T follicular helper cell (primary cell): Measurements from ENCODE around the gene STRN.
"Not testable (repeated sequence)": the region's sequence is repeated elsewhere in the genome, so short reads cannot be mapped to it uniquely, and the experiment has no call there.

Experiments used
- DNase-seq: peaks from one replicate; pipeline ENCODE4 v3.0.0-alpha.2; 2020; ENCODE audit warnings: low read depth

STRN gene

GRCh38 chr2:36839976-36840617 is 126.2 kb downstream of the STRN start:
- no peak for DNase-seq

GRCh38 chr2:36834731-36835524 is 131.4 kb downstream of the STRN start:
- no peak for DNase-seq

- DNase-seq: no peak
Observed at GRCh38 chr2:36834203-36834602, 132.1 kb downstream of the STRN start.

DNA sequence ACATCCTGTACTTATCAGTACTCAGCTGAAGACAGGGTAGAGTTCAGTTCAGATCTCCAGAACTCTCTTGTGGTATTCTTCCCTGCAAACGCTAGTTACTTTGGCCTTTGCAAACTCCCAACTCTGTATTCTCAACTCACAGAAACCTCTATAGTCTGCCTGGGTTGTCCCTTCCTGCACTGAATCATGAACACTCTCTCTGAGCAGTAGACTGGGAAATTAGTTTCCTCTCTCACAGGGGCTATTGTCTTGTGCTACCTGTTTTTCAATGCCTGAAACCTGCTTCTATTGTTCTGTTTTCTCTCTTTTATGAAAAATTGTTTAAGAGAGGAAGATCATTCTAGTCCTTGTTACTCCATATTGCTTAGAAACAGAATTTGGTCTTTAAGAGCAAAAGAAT is 135.2 kb downstream of the STRN start:
- no peak for DNase-seq

- DNase-seq: not testable (repeated sequence)
Observed at GRCh38 chr2:36824683-36825082, 141.7 kb downstream of the STRN start.

DNA sequence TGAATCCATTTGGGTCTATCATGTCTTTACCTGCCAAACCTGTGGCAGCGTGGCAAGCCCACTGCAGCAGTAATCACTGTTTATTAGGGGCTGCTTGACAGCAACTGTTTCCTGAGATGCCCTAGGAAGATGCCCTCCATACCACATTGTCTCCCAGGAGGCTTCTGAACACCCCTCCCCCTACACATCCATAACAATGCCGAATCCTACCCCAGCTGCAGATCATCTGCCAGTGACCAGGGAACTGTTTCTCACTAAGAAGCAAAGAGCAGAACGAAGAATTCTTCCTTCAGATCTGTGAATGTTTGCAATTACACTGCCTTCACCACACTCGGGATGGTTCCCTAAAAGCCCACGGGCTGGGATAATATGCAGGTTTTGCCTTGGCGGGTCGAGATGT is 142.1 kb downstream of the STRN start:
- DNase-seq: no peak

DNA sequence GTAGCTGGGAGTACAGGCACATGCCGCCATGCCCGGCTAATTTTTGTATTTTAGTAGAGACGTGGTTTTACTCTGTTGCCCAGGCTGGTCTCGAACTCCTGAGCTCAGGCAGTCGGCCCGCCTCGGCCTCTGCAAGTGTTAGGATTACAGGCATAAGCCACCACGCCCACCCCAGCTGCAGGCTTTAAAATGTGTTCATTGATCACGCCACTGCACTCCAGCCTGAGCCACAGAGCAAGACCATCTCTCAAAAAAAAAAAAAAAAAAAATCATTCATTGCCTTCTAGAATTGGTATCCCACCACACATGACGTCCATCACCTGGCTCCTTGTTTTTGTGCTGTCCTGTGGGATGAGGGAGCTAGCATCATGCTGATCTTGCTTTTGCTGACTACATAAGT is 142.5 kb downstream of the STRN start:
- DNase-seq: no peak

DNA sequence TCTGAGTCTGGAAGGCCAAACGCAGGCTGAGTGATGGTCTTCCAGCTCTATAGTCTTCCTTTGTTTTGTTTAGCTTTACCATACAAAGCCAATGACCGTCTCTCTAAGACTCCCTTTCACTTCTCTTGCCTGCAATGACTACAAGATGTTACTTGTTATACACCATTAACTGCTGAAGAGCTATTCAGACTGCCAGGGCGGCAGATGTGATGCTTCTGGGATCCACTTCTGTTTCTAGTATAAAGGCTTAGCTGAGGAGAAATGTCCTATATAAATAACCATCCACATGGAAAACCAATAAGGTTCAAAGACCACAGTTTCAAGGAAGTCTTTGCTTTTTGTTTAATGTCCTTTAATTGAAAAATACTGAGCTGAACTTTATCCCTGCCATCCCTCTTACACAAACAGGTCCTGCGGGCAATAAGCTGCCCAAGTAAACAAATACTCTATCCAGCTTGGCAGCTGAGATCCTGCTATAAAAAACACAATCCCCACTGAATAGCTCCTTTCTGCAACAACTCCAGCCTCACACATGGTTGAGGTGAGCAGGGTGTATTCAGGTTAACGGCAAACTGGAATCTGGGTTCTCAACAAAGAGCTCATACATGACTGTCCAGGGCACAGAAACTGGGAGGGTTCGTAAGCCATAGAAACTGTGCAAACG is 145.3 kb downstream of the STRN start:
- no peak for DNase-seq

GRCh38 chr2:36819095-36819711 is 147.1 kb downstream of the STRN start:
- DNase-seq: no peak

DNA sequence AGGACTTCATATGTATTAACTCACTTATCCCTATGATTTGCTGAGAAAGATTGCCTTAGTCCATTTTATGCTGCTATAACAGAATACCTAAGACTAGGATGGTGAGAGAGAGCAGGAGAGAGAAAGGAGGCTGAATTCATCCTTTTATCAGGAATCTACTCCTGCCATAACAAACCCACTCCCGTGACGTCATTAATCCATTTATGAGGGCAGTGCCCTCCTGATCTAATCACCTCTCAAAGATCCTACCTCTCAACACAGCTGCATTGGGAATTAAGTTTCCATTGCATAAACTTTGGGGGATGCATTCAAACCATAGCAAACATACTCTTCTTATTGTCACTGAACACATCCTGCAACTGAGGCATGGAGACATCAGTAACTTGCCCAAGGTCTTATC is 147.8 kb downstream of the STRN start:
- DNase-seq: no peak

- DNase-seq: no peak
Observed at GRCh38 chr2:36812196-36812595, 154.1 kb downstream of the STRN start.

GRCh38 chr2:36811071-36811470 is 155.3 kb downstream of the STRN start:
- no peak for DNase-seq

DNA sequence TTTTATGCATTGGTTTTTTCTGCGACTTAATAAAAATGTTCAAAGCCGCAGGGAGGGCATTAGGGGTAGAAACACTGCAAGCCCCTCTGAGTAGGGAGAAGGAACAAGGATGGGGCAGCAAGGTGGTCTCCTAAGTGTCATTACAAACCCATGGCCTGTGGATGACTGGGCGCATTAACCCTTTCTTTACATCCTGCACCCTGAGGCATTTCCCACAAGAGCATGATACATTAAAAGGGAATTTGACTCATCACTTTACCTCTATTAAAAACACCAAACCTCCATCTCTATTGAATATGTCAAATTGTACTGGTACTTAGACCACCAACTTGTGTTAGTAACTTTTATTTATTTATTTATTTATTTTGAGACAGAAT is 157.3 kb downstream of the STRN start:
- no peak for DNase-seq

GRCh38 chr2:36808386-36809068 is 157.8 kb downstream of the STRN start:
- DNase-seq: no peak

GRCh38 chr2:36807223-36807886 is 159.0 kb downstream of the STRN start:
- DNase-seq: no peak

DNA sequence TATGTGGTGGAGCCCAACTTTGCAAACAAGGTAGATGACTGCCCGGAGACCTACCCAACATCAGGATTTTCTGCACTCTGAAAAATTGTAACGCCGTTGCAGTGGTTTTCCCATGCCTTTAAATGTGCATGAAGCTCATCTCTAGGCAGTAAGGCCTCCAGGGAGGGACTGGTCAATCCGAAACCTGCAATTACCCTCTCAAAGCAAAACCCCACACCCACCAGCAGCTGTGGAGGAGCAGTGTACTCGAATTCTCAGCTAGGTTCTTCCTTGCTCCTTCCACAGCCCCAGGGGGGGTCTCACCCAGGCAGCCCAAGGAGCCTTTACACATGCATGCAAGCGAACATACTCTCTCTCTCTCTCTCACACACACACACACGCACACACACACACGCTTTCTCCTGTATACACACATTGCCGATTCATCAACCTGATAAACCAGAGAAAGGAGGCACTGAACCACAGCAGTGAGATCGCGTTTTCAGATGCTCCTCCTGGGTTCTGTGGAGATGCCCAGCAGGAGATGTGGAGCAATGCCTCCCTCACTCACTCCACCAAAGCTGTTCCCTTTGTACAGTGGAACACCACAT is 160.6 kb downstream of the STRN start:
- no peak for DNase-seq

DNA sequence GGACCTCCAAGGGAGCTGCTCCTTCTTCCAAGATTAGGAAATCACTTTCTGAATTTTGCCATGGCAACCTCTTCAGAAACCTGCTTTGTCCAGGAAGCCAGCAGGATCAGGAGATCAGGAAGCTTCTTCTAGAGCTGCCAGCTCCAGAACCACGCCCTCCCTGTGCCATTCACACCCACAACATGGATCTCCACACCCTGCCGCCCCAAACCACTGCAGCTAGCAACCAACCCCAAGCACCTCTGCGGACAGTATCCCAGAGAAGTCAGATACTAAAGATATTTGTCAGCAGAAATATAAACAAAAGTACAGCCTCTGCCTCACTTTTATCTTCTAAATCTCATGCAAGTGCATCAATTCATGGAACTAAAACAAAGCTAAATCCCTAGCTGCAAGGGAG is 163.4 kb downstream of the STRN start:
- DNase-seq: no peak

DNA sequence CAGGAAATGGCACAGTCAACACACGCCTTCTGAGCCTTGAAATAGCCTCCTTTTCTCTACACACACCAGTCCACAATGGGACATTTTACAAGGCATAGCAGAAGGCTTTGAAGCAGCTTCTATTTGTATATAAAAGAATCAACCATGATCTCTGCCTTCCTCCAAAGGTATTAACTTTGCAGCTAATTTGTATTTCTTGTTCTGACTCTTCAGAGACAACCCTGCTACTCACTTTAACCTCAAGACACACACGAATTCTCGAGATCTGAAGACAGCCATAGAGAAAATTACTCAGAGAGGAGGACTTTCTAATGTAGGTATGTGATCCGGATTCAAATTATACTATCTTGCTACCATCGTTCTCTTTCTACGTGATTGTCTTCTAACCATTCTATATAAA is 165.2 kb downstream of the STRN start:
- DNase-seq: no peak

DNA sequence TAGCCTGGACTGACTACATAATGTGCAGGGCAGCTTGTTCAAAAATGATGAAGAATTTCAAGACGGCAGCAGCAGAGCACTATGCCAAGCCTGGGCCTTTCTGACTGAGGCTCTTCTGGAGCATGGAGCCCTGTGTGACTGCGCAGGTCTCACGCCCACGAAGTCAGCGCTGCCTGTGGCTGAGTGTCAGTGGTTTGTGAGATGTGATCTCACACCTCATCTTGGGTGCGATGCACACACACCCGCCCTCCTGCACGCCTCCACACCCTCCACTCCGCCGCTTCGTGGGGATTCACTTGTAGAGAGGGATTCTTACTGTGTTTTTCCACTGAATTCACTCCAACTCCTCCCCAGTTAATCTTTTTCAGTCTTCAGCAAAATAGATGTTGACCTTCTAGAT is 166.0 kb downstream of the STRN start:
- no peak for DNase-seq

- DNase-seq: no peak
Observed at GRCh38 chr2:36798724-36799123, 167.6 kb downstream of the STRN start.
